ENCODE data around the gene EIF4G1.

DNA sequence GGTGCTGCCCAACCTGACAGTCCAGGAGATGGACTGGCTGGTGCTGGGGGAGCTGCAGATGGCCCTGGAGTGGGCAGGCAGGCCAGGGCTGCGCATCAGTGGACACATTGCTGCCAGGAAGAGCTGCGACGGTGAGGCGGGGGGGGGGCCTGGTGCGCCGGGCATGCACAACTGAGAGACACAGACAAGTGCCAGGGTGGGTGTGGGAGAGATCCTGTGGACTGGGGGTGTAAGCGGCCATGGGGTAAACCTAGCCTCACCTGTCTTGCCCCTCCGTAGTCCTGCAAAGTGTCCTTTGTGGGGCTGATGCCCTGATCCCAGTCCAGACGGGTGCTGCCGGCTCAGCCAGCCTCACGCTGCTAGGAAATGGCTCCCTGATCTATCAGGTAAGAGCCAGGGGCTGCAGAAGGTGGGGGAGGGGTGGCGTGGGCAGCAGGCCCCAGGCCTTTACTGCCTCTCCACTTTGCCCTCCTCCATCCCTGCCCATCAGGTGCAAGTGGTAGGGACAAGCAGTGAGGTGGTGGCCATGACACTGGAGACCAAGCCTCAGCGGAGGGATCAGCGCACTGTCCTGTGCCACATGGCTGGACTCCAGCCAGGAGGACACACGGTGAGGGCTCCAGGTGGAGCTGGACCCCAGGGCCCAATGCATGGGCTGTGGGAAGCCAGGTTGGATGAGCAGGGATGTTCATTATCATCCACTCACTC, 68.8 kb downstream of the EIF4G1 start:
- TF ChIP-seq POLR2A (IDR thresholded peaks at IDR 0.05) (no peak), CTCF (IDR thresholded peaks at IDR 0.05) (no peak)
